Measurements from ENCODE around the gene NIPA2.

Gene NIPA2

GRCh38 chr15:22890296-22890695 lies 51.8 kb downstream of the NIPA2 start:
- H3K36me3 Mint-ChIP-seq (ENCODE audit: low read depth): peaks cover 56% of the 10 kb centered on the region
- no peaks in the 10 kb centered on the region for H3K27me3 Mint-ChIP-seq (ENCODE audit: low read depth, poor library complexity)
- H3K27ac Mint-ChIP-seq: no peak overlapping the region
- TF ChIP-seq CTCF (IDR thresholded peaks at IDR 0.05): no peak
- H3K4me3 Mint-ChIP-seq: no peak overlapping the region
- no peaks in the 10 kb centered on the region for H3K4me1 Mint-ChIP-seq
- no peaks in the 10 kb centered on the region for H3K9me3 Mint-ChIP-seq
- DNase-seq: no peak

GRCh38 chr15:22891426-22892210 lies 53.2 kb downstream of the NIPA2 start:
- no peak for TF ChIP-seq CTCF (IDR thresholded peaks at IDR 0.05)
- Mint-ChIP-seq H3K4me3 (no peak overlapping the region), H3K27ac (no peak overlapping the region), H3K36me3 (ENCODE audit: low read depth) (peaks cover 53% of the 10 kb centered on the region), H3K9me3 (no peaks in the 10 kb centered on the region), H3K27me3 (ENCODE audit: low read depth, poor library complexity) (no peaks in the 10 kb centered on the region), H3K4me1 (no peaks in the 10 kb centered on the region)
- DNase-seq: no peak

GRCh38 chr15:22892333-22892732 lies 53.9 kb downstream of the NIPA2 start:
- Mint-ChIP-seq H3K27me3 (ENCODE audit: low read depth, poor library complexity) (no peaks in the 10 kb centered on the region), H3K4me1 (no peaks in the 10 kb centered on the region), H3K36me3 (ENCODE audit: low read depth) (peaks cover 53% of the 10 kb centered on the region), H3K4me3 (no peak overlapping the region), H3K9me3 (no peaks in the 10 kb centered on the region), H3K27ac (peak overlapping the region; percentile 36)
- no peak for TF ChIP-seq CTCF (IDR thresholded peaks at IDR 0.05)
- no peak for DNase-seq

GRCh38 chr15:22893081-22893480 lies 54.6 kb downstream of the NIPA2 start:
- DNase-seq: no peak
- Mint-ChIP-seq H3K9me3 (no peaks in the 10 kb centered on the region), H3K36me3 (ENCODE audit: low read depth) (peaks cover 53% of the 10 kb centered on the region), H3K4me3 (no peak overlapping the region), H3K27ac (peak overlapping the region; percentile 30), H3K27me3 (ENCODE audit: low read depth, poor library complexity) (no peaks in the 10 kb centered on the region), H3K4me1 (no peaks in the 10 kb centered on the region)
- TF ChIP-seq CTCF (IDR thresholded peaks at IDR 0.05): no peak

GRCh38 chr15:22893881-22894280 lies 55.4 kb downstream of the NIPA2 start:
- no peaks in the 10 kb centered on the region for H3K27me3 Mint-ChIP-seq (ENCODE audit: low read depth, poor library complexity)
- H3K4me3 Mint-ChIP-seq: no peak overlapping the region
- H3K27ac Mint-ChIP-seq: no peak overlapping the region
- no peaks in the 10 kb centered on the region for H3K9me3 Mint-ChIP-seq
- TF ChIP-seq CTCF (IDR thresholded peaks at IDR 0.05): no peak
- H3K36me3 Mint-ChIP-seq (ENCODE audit: low read depth): peaks cover 52% of the 10 kb centered on the region
- no peak for DNase-seq
- no peaks in the 10 kb centered on the region for H3K4me1 Mint-ChIP-seq

Data from nephron progenitor cell (in vitro differentiated cells).